AG09309 (cell line): ENCODE measurements around the gene TEFM.

Experiments
- DNase-seq: peaks from one replicate; pipeline ENCODE4 v3.0.0-alpha.2; 2010; ENCODE audit warnings: low read depth
- H3K4me3 ChIP-seq: 2 replicates; pipeline ENCODE4 v1.5.1; 2011; ENCODE audit warnings: mild to moderate bottlenecking, low read depth, low read length, moderate library complexity; ENCODE audit not compliant: control insufficient read depth
- CTCF ChIP-seq: IDR thresholded peaks from 2 replicates; pipeline ENCODE4 v1.5.1; 2011; ENCODE audit warnings: mild to moderate bottlenecking, low read depth, low read length, inconsistent platforms; ENCODE audit not compliant: insufficient read depth, control insufficient read depth; ENCODE audit errors: missing control alignments

The TEFM gene

GRCh38 chr17:30908717-30909420, 2.8 kb upstream of the TEFM start:
- H3K4me3 ChIP-seq, result no peak overlapping the region
- TF ChIP-seq CTCF, result no peak
- no peak for DNase-seq

GRCh38 chr17:30905742-30906100, 317 bp downstream of the TEFM start:
- TF ChIP-seq CTCF, result no peak
- peak overlapping the region; percentile 97 for H3K4me3 ChIP-seq
- DNase-seq, result no peak

DNA sequence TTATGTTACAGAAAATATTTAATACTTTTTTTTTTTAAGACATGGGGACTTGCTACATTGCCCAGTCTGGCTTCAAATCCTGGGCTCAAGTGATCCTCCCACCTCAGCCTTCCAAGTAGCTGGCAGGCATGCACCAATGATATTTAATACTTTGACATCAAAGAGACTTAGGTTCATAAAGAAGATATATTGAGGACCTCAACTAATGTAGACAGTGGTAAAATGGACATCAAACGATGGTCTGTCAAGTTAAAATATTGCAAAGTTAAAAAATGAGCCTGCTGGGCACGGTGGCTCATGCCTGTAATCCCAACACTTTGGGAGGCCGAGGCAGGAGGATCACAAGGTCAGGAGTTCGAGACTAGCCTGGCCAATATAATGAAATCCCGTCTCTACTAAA, 8.7 kb downstream of the TEFM start:
- TF ChIP-seq CTCF, result no peak
- no peak overlapping the region for H3K4me3 ChIP-seq
- DNase-seq, result no peak

DNA sequence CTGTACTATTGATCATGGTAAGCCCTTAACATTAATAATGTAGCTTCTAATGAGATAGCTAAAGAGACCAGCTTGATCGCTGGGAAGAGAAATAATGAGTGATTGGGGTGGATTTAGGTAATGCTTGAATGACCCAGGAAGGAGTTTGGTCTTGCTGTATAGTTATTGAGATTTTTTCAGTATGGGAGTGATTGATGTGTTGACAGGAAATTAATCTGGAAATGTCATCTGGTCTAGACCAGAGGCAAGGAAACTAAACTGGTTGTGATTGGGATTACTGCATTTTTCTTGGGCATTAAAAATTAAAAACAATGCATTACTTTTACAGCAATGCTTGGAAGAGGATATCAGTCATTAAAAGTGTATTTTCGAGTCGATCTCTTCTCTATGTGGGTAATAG, 11.8 kb downstream of the TEFM start:
- no peak for DNase-seq
- no peak for TF ChIP-seq CTCF
- H3K4me3 ChIP-seq, result no peak overlapping the region

GRCh38 chr17:30886187-30886586, 19.9 kb downstream of the TEFM start:
- no peak for DNase-seq
- no peak for TF ChIP-seq CTCF
- no peak overlapping the region for H3K4me3 ChIP-seq

GRCh38 chr17:30869005-30869404, 37.0 kb downstream of the TEFM start:
- TF ChIP-seq CTCF, result no peak
- H3K4me3 ChIP-seq, result no peak overlapping the region
- DNase-seq, result no peak

GRCh38 chr17:30864636-30865035, 41.4 kb downstream of the TEFM start:
- no peak for TF ChIP-seq CTCF
- no peak overlapping the region for H3K4me3 ChIP-seq
- no peak for DNase-seq
